GM19452 (cell line): ENCODE measurements around the gene SLC8A1.

ENCODE experiments used
- ATAC-seq: cut with Tn5 transposase; IDR thresholded peaks from one replicate; pipeline ENCODE4 v1.9.1; 2021; ENCODE audit not compliant: unreplicated experiment

The SLC8A1 gene

DNA sequence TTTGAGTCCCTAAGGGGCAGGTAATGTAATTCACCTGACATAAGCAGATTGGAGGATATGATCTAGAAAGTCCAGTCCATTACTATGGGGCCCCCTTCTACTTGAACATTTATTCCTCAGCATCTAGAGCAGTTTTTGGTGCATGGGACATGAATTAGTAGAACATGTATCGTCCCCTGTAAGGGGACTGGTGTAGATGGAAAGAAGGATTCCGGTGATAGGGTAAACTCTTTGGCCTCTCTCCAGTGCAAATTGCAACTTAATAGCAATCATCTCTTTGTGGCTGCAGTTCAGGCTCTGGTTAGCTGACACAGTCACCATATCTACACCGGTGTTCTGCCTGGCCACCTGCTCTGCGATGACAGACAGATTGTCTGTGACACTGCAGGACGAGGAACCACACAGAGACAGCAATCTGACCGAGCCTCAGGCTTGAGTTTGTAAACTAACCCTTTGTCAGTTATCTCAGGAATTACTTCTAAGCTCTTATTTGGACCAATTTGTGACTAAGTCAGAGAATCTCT, 6.4 kb upstream of the SLC8A1 start:
- ATAC-seq: no peak

DNA sequence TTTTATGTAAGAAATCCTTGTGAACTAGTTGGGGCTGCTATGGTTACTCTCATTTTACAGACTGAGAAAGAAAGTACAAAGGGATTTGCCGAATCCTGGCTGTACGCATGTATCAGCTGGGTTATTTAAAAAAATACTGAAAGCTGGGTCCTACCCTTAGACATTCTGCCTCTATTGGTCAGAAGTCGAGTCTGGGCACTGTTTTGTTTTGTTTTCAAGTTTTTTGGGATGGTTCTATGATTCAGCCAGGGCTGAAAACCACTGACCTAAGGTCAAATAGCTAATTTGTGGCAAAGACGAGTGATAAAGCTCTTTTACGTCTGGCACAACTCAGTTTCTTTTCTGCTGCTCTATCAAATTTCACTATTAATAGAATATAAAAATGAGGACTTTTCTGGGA, 5.9 kb upstream of the SLC8A1 start:
- ATAC-seq: no peak

DNA sequence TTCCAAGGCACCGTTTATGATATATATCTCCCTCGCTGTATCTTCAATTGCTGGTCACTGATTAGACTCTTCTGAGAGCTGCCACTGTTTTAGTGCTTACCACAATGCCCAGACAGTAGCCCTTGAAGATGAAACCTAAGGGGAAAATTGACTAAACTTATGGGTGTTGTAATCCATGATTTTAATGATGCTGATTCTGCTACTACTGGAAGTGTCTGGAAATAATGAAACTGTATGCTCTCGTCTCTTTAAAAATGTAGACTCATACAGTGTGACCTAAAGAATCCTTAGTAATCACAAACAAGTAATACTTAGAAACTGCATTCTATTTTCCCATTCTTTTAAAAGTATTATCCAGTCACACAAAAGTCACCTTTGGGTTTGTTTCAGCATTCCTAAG, 5.5 kb upstream of the SLC8A1 start:
- ATAC-seq: no peak

DNA sequence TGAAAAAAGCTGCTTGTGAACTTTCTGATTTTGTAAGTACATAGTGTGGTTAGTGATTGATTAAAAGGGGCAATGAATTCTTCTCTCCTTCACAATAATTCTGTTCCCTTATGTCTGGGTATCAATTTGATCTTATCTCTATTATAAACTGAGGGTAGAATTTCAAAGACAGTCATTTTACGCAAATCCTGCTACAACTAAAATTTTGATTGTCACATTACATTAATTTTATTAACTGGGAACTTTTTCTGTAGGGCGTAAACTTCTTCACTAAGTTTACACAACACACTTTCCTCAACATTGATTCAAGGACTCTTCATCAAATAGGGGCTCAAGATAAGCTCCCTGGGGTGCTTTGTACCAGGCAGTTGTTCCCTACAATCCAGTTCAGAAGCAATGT, 5.0 kb upstream of the SLC8A1 start:
- ATAC-seq: no peak

DNA sequence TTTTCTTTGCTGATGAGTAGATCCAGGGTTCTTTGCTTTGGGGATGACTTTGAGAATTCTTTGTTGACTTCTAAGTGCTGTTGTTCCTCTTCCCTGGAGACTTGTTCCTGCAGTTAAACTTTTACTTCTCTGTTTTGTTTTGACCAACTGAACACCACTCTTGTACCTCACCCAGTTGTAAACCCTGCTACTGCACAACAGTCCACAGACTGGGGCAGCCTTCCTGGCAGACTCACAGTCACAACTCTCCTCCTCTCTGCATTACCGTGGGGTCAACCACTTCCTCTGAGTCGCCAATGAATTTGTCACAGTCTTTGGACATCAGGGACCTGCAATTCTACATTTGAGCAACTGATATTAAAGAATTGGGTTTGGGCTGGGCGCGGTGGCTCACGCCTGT, 3.8 kb upstream of the SLC8A1 start:
- ATAC-seq: no peak

DNA sequence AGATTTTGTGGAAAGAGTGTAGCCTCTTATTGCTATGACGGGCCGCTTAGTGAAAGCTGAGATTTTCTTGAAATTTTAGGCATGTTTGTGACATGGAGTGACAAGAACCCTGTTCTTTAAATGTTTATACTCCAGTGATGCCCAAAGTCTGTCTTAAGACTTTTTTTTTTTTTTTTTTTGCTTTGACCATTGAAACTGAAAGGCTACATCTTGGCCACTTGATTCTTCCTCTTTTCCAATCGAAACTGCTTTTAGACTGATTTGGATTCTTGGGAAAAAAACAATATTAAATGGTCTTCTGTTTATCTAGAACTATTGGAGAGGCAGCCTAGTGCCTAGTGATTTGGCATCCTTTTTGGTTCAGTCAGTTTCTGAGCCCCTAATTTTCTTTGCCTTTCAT, 2.4 kb upstream of the SLC8A1 start:
- ATAC-seq: no peak

DNA sequence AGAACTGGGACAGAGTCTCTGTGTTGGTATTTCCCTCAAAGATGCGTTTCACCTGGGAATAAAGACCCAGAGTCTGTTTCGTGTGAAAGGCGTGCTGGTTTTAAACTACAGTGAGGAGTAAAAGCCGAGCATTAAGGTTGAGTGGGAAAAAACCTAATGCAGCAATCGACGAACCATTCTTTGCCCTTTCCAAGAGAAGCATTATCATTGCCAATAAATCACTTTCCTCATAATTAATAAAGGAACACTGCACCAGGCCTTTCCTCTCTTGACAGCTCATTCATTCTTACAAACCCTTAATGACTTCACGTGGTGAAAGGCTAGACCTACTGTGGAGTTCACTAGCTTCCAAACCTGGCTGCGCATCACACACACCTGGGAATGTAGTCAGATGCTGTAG, 896 bp upstream of the SLC8A1 start:
- ATAC-seq: no peak

DNA sequence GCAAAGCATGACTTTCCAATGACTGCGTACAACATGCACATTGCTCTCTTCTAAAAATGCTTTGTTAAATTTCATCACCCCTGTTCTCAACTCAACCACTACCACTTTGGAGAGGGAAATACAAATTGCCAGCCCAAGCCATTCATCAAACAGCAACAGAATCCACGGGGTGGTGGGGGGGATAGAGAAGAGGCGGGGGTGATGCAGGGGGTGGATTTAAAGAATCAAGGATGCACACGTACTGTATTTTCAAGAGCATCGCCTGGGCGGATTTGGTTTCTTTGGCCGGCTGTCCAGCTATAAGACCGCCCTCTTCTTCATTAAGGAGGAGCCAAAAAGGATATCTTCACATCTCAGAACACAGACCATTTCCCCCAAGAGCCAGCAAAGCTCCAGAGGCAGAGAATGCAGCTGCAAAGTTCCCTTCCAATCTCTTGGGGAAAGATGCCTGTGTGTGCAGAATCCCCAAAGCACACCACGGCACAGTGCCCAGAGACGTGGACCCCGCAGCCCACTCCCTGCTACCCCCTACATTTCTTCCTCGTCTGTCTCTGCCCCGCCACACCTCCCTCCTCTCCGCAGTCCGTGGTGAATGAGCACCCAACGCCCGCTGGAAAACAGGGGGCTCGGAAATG, 977 bp downstream of the SLC8A1 start:
- no peak for ATAC-seq

DNA sequence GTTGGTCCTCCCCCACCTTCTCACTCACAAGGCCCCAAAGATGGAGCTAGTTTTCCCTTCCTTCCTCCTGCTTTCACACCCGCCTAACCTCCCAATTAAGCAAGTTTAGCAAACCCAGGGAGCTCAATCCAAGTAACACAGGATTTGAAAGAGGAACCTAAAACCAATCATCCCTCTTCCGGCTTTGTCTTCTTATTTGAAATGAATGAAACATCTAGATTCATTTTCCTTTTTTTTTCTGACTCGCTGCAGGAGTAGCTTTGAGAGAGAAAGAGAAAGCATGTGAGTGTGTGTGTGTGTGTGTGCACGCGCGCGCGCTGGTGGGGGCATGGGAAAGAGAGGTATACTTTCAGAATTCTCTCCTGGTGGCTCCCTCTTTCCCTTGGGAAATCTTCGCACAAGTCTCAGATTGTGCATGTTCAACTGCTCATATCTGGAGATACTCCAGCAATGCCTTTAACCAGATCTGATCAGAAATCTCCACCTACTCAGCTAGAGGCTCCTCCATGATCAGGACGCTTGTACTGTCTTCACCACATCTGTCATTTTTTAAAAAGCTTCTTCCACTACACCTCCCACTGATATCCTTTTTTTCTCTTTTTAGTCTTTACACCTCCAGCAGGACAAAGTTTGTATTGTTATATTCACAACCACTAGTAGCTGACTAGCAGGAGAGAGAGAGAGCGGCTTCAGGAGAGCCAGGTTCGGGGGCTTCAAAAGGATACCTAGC, 1.7 kb downstream of the SLC8A1 start:
- no peak for ATAC-seq

DNA sequence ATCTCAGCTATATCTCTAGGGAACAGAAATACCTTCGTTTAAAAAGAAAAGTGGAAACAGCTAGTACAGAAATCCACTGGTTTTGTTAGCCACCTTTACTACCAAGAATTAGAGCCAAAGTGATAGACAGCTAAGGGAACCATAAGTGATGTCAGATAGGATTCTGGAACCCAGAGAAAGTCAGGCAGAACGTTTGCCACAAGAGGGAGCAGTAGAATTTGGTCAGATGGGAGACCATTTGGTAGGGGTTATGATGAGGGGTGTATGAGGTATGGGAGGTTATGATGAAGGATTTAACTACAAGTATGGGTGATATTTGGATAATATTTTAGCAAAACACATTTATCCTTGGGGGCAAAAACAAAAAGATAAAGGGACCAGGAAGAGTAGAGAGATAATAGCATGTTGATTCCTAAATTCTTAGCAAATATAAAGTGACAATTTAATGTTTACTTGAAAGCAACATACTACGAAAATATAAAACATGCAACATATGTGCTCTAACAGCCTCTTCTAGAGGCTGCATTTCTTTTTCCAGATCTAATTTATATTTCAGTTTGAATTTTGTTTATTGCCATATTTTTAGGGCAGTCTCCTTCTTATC, 3.3 kb downstream of the SLC8A1 start:
- ATAC-seq: no peak

DNA sequence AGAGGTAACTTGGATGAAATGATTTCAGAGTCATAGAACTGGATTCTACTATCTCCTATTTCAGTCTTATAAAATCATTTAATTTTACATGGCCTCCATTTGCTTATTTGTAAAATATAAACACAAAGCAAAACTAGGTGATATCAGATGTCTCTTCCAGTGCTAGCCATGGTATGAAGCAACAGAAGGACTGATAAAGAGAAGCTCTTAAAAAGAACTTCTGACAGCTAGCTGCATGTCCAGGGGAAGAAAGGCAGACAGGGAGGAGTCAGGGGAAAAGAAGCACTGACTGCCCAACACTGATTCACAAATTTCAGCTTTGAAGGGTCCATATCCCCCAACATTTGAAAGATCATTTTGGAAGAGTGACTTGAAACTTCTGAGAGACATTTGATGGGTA, 6.4 kb downstream of the SLC8A1 start:
- ATAC-seq: no peak

DNA sequence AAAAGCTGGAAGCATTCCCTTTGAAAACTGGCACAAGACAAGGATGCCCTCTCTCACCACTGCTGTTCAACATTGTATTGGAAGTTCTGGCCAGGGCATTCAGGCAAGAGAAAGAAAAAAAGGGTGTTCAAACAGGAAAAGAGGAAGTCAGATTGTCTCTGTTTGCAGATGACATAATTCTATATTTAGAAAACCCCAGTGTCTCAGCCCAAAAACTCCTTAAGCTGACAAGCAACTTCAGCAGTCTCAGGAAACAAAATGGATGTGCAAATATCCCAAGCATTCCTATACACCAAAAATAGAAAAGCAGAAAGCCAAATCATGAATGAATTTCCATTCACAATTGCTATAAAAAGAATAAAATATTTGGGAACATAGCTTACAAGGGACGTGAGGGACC, 11.1 kb downstream of the SLC8A1 start:
- no peak for ATAC-seq

DNA sequence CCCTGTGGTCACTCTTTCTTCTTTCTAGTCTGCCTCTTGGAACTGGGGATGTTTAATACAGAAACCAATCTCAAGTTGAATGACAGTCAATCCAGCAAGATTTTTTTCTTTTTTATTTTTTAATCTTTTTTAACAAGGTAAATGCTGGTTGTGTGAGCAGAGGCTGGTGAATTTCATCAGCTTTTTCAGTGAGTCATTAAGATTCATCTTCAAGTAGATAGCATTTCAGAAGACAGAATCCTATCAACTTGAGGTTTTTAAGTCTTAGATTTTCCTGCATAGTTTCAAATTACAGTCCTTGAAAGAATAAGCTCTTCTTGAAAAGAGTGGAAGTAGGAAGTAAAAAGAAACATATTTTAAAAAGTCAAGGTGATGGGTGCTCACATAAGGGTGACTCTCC, 12.4 kb downstream of the SLC8A1 start:
- ATAC-seq: no peak

DNA sequence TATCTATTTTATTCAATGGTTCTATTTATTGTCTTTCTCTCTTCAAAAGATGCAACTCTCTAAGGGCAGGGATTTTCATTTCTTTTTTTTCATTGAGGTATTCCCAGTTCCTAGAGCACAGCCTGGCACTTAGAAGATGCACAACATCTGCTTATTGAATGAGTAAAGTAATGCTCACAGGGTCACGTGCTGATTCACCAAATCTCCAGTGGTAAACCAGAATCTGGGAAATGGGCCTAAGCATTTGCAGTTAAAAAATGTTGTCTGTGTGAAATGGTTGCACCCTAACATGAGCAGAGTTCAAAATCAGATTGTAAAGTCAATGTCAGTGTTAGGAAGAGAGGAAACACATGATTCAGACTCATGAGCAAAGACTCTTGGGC, 15.8 kb downstream of the SLC8A1 start:
- no peak for ATAC-seq

DNA sequence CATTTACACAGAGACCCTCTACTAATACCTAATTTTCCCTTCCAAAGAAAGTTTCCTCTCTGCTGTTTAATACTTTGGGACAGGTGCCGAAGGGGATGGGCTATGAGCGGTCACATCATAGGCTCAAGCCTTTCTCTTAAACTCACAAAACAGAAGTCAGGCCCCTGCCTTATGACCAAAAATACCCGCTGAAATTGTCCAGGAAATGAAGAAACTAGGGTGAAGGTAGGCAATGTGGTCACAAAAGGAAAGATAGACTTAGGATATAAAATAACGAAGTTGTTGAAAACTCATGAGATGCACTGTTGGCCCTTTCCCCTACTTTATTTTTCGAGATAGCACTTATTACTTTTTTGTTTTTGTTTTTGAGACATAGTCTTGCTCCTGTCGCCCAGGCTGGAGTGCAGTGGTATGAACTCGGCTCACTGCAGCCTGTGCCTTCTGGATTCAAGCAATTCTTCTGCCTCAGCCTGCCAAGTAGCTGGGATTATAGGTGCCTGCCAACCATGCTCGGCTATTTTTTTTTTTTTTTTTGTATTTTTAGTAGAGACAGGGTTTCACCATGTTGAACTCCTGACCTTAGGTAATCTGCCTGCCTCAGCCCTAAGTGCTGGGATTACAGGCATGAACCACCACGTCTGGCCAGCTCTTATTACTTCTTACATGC, 16.3 kb downstream of the SLC8A1 start:
- no peak for ATAC-seq

DNA sequence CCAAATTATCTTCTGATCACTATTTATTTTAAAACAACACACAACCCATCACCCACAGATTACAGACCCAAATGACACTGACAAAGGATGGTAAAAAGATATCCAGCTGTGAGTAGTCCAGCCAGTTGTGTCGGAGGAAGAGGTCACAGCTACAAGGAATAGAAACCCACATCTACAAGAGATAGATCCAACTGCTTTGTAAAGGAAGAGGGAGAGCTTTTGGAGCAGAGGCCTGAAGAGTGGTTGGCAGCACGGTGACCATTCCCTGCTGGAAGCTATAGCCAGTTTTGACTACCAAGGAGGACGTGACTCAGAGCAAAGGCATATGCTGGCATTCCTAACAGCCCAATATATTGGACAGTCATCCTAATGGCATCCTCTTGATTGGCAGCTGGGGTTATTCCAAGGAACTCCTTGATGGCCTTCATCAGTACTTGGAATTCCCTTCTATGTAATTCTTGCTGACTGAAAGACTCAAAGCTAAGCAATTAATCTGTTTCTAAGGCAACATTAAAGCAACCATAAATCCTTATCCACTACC, 17.1 kb downstream of the SLC8A1 start:
- ATAC-seq: no peak

DNA sequence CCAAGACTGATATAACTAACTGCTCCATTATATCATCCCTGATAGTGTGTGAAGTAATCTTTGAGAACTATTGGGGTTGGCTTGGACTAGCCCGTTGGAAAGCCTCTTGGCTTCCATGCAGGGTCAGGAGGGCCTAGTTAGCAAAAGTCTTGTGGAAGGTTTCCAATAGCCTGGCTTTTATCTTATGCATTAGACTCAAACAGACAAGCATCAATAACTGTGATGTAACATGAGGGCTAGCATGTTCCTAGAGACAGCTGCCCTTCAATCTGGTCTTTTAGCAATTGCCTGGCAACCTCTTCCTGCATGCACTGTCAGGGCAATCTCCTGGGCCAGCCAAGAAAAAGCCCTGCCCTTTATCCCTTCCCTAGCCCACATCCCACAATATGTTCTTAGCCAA, 18.2 kb downstream of the SLC8A1 start:
- no peak for ATAC-seq

DNA sequence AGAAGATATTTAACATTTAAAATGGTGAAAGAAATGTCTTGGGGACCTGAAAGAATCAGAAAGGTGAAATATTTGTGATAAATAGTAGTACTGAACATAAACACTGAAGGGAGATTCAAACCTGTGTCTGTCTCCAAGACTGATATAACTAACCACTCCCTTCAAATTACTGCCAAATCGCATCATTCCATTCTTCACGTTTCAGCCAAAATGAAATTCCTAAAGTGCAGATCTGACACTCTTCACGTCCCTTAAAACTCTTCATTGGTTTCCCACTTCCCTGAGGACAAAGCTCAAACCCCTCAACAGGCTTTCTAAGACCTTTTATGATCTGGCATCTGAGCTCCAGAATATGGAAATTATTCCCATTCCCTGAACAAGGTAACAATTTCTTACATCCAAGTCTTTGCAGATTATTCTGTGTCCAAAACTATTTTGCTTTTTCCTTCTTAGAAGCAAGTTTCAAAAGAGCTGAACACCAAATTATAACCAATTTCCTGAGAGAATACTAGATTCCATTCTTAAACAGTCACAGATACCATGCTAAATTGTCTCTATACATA, 18.9 kb downstream of the SLC8A1 start:
- ATAC-seq: no peak

DNA sequence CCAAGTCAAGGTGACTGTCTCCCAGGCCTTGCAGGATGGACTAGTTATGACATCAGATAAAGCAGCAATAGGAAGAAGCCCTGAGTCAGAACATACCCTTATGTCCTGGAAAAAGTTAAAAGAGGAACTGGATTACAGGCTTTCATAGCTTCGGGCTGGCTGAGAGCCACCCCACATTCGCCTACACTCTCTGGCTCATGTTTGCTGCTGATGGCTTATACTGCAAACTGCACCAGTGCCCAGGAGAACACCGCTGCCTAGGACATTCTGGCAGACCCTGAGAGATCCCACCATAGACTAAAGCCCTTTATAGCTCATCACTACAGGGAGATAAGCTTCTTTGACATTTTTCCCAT, 20.3 kb downstream of the SLC8A1 start:
- no peak for ATAC-seq

DNA sequence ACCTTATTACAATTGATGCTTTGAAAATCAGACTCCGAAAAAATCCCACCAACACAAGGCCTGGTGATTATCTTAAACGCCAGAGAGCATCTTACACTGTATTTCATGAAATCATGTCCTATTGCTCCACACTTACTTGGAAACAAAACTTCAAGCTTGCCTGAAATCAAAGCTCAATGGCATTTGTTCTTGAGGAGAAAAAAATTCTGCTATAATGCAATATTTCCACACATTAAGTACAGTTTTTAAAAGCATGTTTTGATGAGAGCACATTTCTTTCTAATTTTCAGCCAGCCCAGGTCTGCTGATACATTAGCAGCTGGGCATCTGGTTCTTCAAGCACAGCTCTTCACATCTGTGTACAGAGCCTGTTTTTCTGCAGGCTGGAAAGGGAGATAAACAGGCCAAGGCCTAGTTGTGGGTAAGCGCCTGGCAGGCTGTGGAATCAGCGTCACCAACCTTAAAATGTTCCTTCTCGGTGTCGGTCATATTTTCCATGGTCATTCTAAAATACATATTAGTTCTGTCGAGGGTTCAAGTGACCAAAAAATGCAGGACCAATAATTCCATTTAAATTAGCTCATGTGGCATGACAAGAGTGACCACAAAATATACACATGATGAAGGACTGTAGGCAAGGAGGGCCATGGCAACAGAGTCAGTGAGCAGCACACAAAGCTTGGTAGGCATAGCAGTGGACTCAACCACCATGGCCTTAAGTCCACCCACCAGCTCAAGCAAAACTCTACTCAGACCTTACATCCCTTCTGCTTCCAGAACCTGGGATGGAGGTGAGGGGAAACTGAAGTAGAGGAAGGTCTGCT, 20.9 kb downstream of the SLC8A1 start:
- no peak for ATAC-seq

DNA sequence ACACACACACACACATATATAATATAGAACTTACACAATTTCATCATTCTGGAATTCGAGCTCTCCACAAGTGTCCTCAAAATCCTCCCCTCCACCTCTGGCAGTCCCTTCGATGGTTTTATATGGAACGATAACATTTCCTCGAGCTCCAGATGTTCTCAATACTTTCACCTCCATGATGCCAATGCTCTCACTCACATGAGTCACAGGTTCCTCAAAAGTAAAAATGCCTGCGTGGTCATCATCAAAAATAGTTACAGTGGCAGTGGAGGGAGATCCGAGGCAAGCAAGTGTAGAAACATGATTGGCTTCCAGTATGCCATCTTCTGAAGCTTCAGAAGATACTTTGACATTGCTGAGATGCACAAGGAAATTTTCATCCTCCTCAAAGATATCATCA, 23.5 kb downstream of the SLC8A1 start:
- ATAC-seq: no peak
